Thyroid gland (tissue), 4 donors: ENCODE data around the gene MALAT1. TPM values are rescaled to one million over a fixed set of nuclear protein-coding genes. Genes with fewer than 3 reads are reported as not detected.

ENCODE experiments used
- DNase-seq, 2 donors: peaks; one replicate each; pipeline ENCODE4 v3.0.0-alpha.2; 2019
- H3K27ac ChIP-seq, 3 donors: fragments of 200-600 bp; sonication (generic); 1 replicate in 2 of 3; 2 replicates in 1 of 3; pipeline ENCODE4 v1.5.1; 2016 to 2019; ENCODE audit warnings: mild to moderate bottlenecking in 1 of 3, moderate library complexity in 1 of 3
- H3K27me3 ChIP-seq: fragments of 200-600 bp; sonication (generic); one replicate; pipeline ENCODE4 v1.5.1; 2019
- H3K36me3 ChIP-seq, 2 donors: fragments of 200-600 bp; sonication (generic); one replicate each; pipeline ENCODE4 v1.5.1; 2016 to 2019
- H3K4me1 ChIP-seq, 2 donors: fragments of 200-600 bp; sonication (generic); one replicate each; pipeline ENCODE4 v1.5.1; 2017 to 2019
- H3K4me3 ChIP-seq, 3 donors: fragments of 200-600 bp; sonication (generic); replicated peaks in 1 of 3; 1 replicate in 2 of 3; 2 replicates in 1 of 3; pipeline ENCODE4 v1.5.1; 2016; ENCODE audit warnings: mild to moderate bottlenecking in 1 of 3
- H3K9me3 ChIP-seq: fragments of 200-600 bp; sonication (generic); one replicate; pipeline ENCODE4 v1.5.1; 2017
- CTCF ChIP-seq, 6 experiments: fragments of 200-600 bp in 3 of 6; fragments of 450-650 bp in 3 of 6; sonication (generic) in 3 of 6; IDR thresholded peaks; one replicate each; pipeline ENCODE4 v1.5.1; 2016 to 2019; ENCODE audit warnings: antibody characterized with exemption in 6 of 6, mild to moderate bottlenecking in 2 of 6, inconsistent platforms in 1 of 6, moderate library complexity in 1 of 6
- POLR2A ChIP-seq, 2 donors: fragments of 450-650 bp; IDR thresholded peaks; one replicate each; pipeline ENCODE4 v1.6.1; 2017; ENCODE audit warnings: antibody characterized with exemption in 2 of 2, mild to moderate bottlenecking in 2 of 2, moderate library complexity in 1 of 2
- WGBS, 2 donors: methylation state at CpG; one replicate each; pipeline ENCODE4 v1.1.5; 2017; 5-methylcytosine and 5-hydroxymethylcytosine counted together
- intact Hi-C: fragments of 100-400 bp; cut with DNase I; formaldehyde crosslinking; loops from one replicate; pipeline ENCODE4 v1.15.1; 2023
- total RNA-seq, 4 donors: library from RNA; depleted of rRNA; stranded (reverse); fragments of >200 nt; gene quantifications; one replicate each; pipeline ENCODE4 v1.2.3, GENCODE V29; 2016

The MALAT1 gene
- total RNA-seq, 4 donors from 2014 or later: 20,994 to 36,233 (median 26,043) TPM

- intact Hi-C loops: no loop called here
- H3K4me3 ChIP-seq: peak overlapping the region in 1 of 3 donors; percentile 11
These were observed 6.0 kb upstream of the MALAT1 start for GRCh38 chr11:65492637-65493366.

GRCh38 chr11:65493367-65494176 lies 5.3 kb upstream of the MALAT1 start:
- Histone ChIP-seq H3K9me3 (no peaks in the 10 kb centered on the region), H3K36me3 (no peaks in the 10 kb centered on the region), H3K4me1 (peaks cover 83 to 84% of the 10 kb centered on the region in 2 donors), H3K27ac (peak overlapping the region; percentile 98 to 100 (median 99)), H3K4me3 (peak overlapping the region in 1 of 3 donors; percentile 11), H3K27me3 (no peaks in the 10 kb centered on the region)
- peak; percentile 94 to 95 for DNase-seq
- no peak for TF ChIP-seq CTCF (IDR thresholded peaks at IDR 0.05)
- peak in 1 of 2 donors; percentile 92 for TF ChIP-seq POLR2A (IDR thresholded peaks at IDR 0.05)
- intact Hi-C loops: no loop called here
- 35 to 37% methylated on average over 11 to 12 of the region's 12 CpGs for whole genome bisulfite sequencing, 2 donors

More at GRCh38 chr11:65492637-65493366, 6.0 kb upstream of the MALAT1 start:
- peak; percentile 93 to 95 for DNase-seq
- no peaks in the 10 kb centered on the region for H3K9me3 ChIP-seq
- TF ChIP-seq POLR2A (IDR thresholded peaks at IDR 0.05) (peak in 1 of 2 donors; percentile 56), CTCF (IDR thresholded peaks at IDR 0.05) (no peak)
- whole genome bisulfite sequencing, 2 donors: 24 to 26% methylated on average over 6 of the region's 6 CpGs
- no peaks in the 10 kb centered on the region for H3K36me3 ChIP-seq
- H3K27me3 ChIP-seq: no peaks in the 10 kb centered on the region
- H3K4me1 ChIP-seq: peaks cover 91% of the 10 kb centered on the region in 2 donors
- peak overlapping the region; percentile 98 to 100 (median 99) for H3K27ac ChIP-seq

- peak overlapping the region; percentile 98 to 100 (median 99) for H3K27ac ChIP-seq
- H3K36me3 ChIP-seq: peaks cover 11 to 15% of the 10 kb centered on the region in 2 donors
- TF ChIP-seq POLR2A (IDR thresholded peaks at IDR 0.05) (peak in 1 of 2 donors; percentile 39), CTCF (IDR thresholded peaks at IDR 0.05) (no peak)
- intact Hi-C loops: no loop called here
- H3K4me1 ChIP-seq: peaks cover 54% of the 10 kb centered on the region in 2 donors
- 30 to 34% methylated on average over 15 of the region's 15 CpGs for WGBS, 2 donors
- peak in 1 of 2 donors; percentile 7 for DNase-seq
- H3K9me3 ChIP-seq: no peaks in the 10 kb centered on the region
- no peaks in the 10 kb centered on the region for H3K27me3 ChIP-seq
- peak overlapping the region in 2 of 3 donors; percentile 1 to 11 for H3K4me3 ChIP-seq
These were observed 2.3 kb upstream of the MALAT1 start for GRCh38 chr11:65496304-65497140.

GRCh38 chr11:65497141-65498041 lies 1.5 kb upstream of the MALAT1 start:
- Histone ChIP-seq H3K36me3 (peaks cover 20 to 23% of the 10 kb centered on the region in 2 donors), H3K27me3 (no peaks in the 10 kb centered on the region), H3K4me1 (peaks cover 45 to 47% of the 10 kb centered on the region in 2 donors), H3K9me3 (no peaks in the 10 kb centered on the region), H3K27ac (peak overlapping the region; percentile 99 to 100 (median 100)), H3K4me3 (peak overlapping the region; percentile 66 to 82 (median 76))
- intact Hi-C loops: no loop called here
- DNase-seq: peak; percentile 99
- peak in 1 of 6 experiments; percentile 23 for TF ChIP-seq CTCF (IDR thresholded peaks at IDR 0.05)
- TF ChIP-seq POLR2A (IDR thresholded peaks at IDR 0.05): peak; percentile 77 to 93
- 1% methylated on average over 28 to 29 of the region's 61 CpGs for WGBS, 2 donors
